GM12878 (cell line): ENCODE data around the gene LGI4. TPM values are rescaled to one million over a fixed set of nuclear protein-coding genes. Genes with fewer than 3 reads are reported as not detected.

Source experiments
- ATAC-seq: fragments of 200-7000 bp; cut with Tn5 transposase; 3 replicates; pipeline ENCODE4 v1.9.1; 2020; ENCODE audit warnings: mild to moderate bottlenecking, moderate library complexity
- BruUV-seq: library from RNA; stranded (reverse); fragments of 400-500 nt; replicated peaks from 2 replicates; lab custom pipeline; 2021; lab: Mats Ljungman, UMichigan
- CTCF ChIA-PET: fragments of 300-600 bp; sonication (Branson Sonifier 250); formaldehyde crosslinking; extraction: SDS; loops from one replicate; lab custom pipeline; 2021; ENCODE audit warnings: inconsistent platforms; lab: Yijun Ruan, JAX
- POLR2A ChIA-PET: fragments of 350-600 bp; formaldehyde crosslinking; extraction: SDS; loops from one replicate; lab custom pipeline; 2021; ENCODE audit warnings: inconsistent platforms; lab: Charles Lee
- RAD21 ChIA-PET: fragments of 300-600 bp; sonication (Branson Sonifier 250); formaldehyde crosslinking; loops from one replicate; lab custom pipeline; 2023; ENCODE audit warnings: antibody characterized with exemption; ENCODE audit not compliant: unreplicated experiment; lab: Charles Lee
- SMC1A ChIA-PET: fragments of 300-600 bp; sonication (Branson Sonifier 250); formaldehyde crosslinking; loops from one replicate; lab custom pipeline; 2023; ENCODE audit not compliant: unreplicated experiment, uncharacterized antibody; lab: Charles Lee
- DNase-seq: peaks from one replicate; pipeline ENCODE4 v3.0.0-alpha.2; 2011; ENCODE audit warnings: low read depth, low spot score
- FAIRE-seq: peaks from 3 replicates; lab custom pipeline; 2011; peaks lifted over from hg19 to GRCh38; lab: Jason Lieb, UNC
- H2AFZ ChIP-seq: 2 replicates; pipeline ENCODE4 v1.6.0; 2011; ENCODE audit warnings: low read depth, low read length, control low read depth; ENCODE audit not compliant: control insufficient read depth
- H3K27ac ChIP-seq: 2 replicates; pipeline ENCODE4 v1.5.1; 2011; ENCODE audit warnings: control low read depth; ENCODE audit not compliant: control insufficient read depth, insufficient read depth
- H3K27me3 ChIP-seq, 2 experiments: replicated peaks in 1 of 2; 2 replicates each; pipeline versions ENCODE4 v1.6.0 to v1.6.1; 2011; ENCODE audit warnings: low read length in 1 of 2; ENCODE audit not compliant: control insufficient read depth in 2 of 2, insufficient read depth in 2 of 2
- H3K36me3 ChIP-seq, 2 experiments: 2 replicates each; pipeline ENCODE4 v1.5.1; 2011; ENCODE audit warnings: low read length in 1 of 2; ENCODE audit not compliant: control insufficient read depth in 2 of 2, insufficient read depth in 2 of 2
- H3K4me1 ChIP-seq: 2 replicates; pipeline ENCODE4 v1.6.1; 2011; ENCODE audit warnings: mild to moderate bottlenecking, low read length, moderate library complexity, mixed read lengths; ENCODE audit not compliant: control insufficient read depth, insufficient read depth
- H3K4me2 ChIP-seq: 2 replicates; pipeline ENCODE4 v1.6.0; 2011; ENCODE audit warnings: control low read depth; ENCODE audit not compliant: control insufficient read depth, insufficient read depth
- H3K4me3 ChIP-seq: fragments of 200-600 bp; sonication (generic); 2 replicates; pipeline ENCODE4 v1.5.1; 2016
- H3K79me2 ChIP-seq: 2 replicates; pipeline ENCODE4 v1.6.0; 2011; ENCODE audit warnings: low read length; ENCODE audit not compliant: control insufficient read depth, insufficient read depth
- H3K9ac ChIP-seq: 2 replicates; pipeline ENCODE4 v1.8.0; 2011; ENCODE audit warnings: low read length, control low read depth, mixed read lengths; ENCODE audit not compliant: control insufficient read depth, insufficient read depth
- H3K9me3 ChIP-seq: replicated peaks from 3 replicates; pipeline ENCODE4 v1.5.1; 2011; ENCODE audit warnings: mild to moderate bottlenecking, low read length; ENCODE audit not compliant: control insufficient read depth, insufficient read depth
- H4K20me1 ChIP-seq: 2 replicates; pipeline ENCODE4 v1.6.0; 2011; ENCODE audit not compliant: control insufficient read depth, insufficient read depth
- CHD1 ChIP-seq: IDR thresholded peaks from 2 replicates; pipeline ENCODE4 v1.6.1; 2012; ENCODE audit warnings: low read depth, low read length, improper control_type of control experiment
- CHD2 ChIP-seq: IDR thresholded peaks from 2 replicates; pipeline ENCODE4 v1.6.1; 2011; ENCODE audit warnings: low read depth, low read length, improper control_type of control experiment, borderline replicate concordance
- JUNB ChIP-seq: IDR thresholded peaks from 2 replicates; pipeline ENCODE4 v1.6.1; 2016; ENCODE audit warnings: antibody characterized with exemption, mild to moderate bottlenecking
- LARP7 ChIP-seq: fragments of 450-650 bp; IDR thresholded peaks from 2 replicates; pipeline ENCODE4 v1.6.1; 2017; ENCODE audit warnings: mild to moderate bottlenecking
- MEF2B ChIP-seq: fragments of 450-650 bp; IDR thresholded peaks from 2 replicates; pipeline ENCODE4 v1.6.1; 2018; ENCODE audit warnings: mild to moderate bottlenecking, moderate library complexity; ENCODE audit not compliant: partially characterized antibody, poor library complexity, severe bottlenecking
- NFXL1 ChIP-seq: fragments of 450-650 bp; IDR thresholded peaks from 2 replicates; pipeline ENCODE4 v1.6.1; 2017; ENCODE audit warnings: antibody characterized with exemption, mild to moderate bottlenecking, borderline replicate concordance
- PAX5 ChIP-seq: IDR thresholded peaks from 2 replicates; pipeline ENCODE4 v1.6.1; 2011; ENCODE audit warnings: low read depth, low read length, borderline replicate concordance
- RAD21 ChIP-seq: IDR thresholded peaks from 2 replicates; pipeline ENCODE4 v1.6.1; 2011; ENCODE audit warnings: mild to moderate bottlenecking, low read depth, low read length, moderate library complexity; ENCODE audit not compliant: insufficient read depth
- RFX5 ChIP-seq: IDR thresholded peaks from 2 replicates; pipeline ENCODE4 v1.6.1; 2011; ENCODE audit warnings: low read depth, low read length, improper control_type of control experiment
- SMC3 ChIP-seq: IDR thresholded peaks from 2 replicates; pipeline ENCODE4 v1.6.1; 2011; ENCODE audit warnings: low read length, improper control_type of control experiment, borderline replicate concordance
- TCF7 ChIP-seq: IDR thresholded peaks from 2 replicates; pipeline ENCODE4 v1.6.1; 2014; ENCODE audit warnings: antibody characterized with exemption, borderline replicate concordance
- USF1 ChIP-seq: IDR thresholded peaks from 2 replicates; pipeline ENCODE4 v1.6.1; 2011; ENCODE audit warnings: borderline replicate concordance, low read depth, mild to moderate bottlenecking, moderate library complexity, mixed read lengths, low read length; ENCODE audit not compliant: insufficient read depth; ENCODE audit errors: extremely low read length
- ZNF384 ChIP-seq: IDR thresholded peaks from 2 replicates; pipeline ENCODE4 v1.6.1; 2012; ENCODE audit warnings: low read depth, mild to moderate bottlenecking, low read length, improper control_type of control experiment, borderline replicate concordance
- ZNF622 ChIP-seq: fragments of 450-650 bp; IDR thresholded peaks from 2 replicates; pipeline ENCODE4 v1.6.1; 2017; ENCODE audit warnings: mild to moderate bottlenecking, inconsistent platforms
- WGBS: methylation state at CpG from one replicate; pipeline ENCODE4 v1.1.6; 2016; ENCODE audit warnings: low lambda C conversion rate; ENCODE audit not compliant: insufficient replicate concordance, insufficient coverage; ENCODE audit errors: missing lambda C conversion rate; 5-methylcytosine and 5-hydroxymethylcytosine counted together
- in situ Hi-C: fragments of 300-500 bp; cut with MboI; formaldehyde crosslinking; loops from 9 replicates; pipeline ENCODE4 v1.14.3; 2018; ENCODE audit warnings: mixed read lengths
- intact Hi-C: fragments of 100-400 bp; cut with micrococcal nuclease; formaldehyde crosslinking; loops from one replicate; pipeline ENCODE4 v1.14.2; 2022; ENCODE audit not compliant: unreplicated experiment
- polyA plus RNA-seq, 11 experiments: library from polyadenylated mRNA; depleted of rRNA in 4 of 11; unstranded in 6 of 11; stranded (reverse) in 5 of 11; fragments of >200 nt; fragmentation: Nextera tagmentation in 4 of 11; fragmentation: Illumina TruSeq in 1 of 11; extraction: Ambion mirVana in 4 of 11; extraction: Trizol in 1 of 11; gene quantifications; 1 replicate in 1 of 11; 2 replicates in 10 of 11; pipeline versions ENCODE4 v1.2.1 to v1.2.3, GENCODE V29; 2011 to 2016; ENCODE audit warnings: inconsistent platforms in 2 of 11, missing spikeins in 2 of 11, low read depth in 1 of 11
- total RNA-seq, 4 experiments: library from RNA; depleted of rRNA in 3 of 4; stranded (reverse); fragments of >200 nt in 3 of 4; fragmentation: Illumina TruSeq in 1 of 4; extraction: Trizol in 1 of 4; gene quantifications; 2 replicates each; pipeline versions ENCODE4 v1.2.1 to v1.2.3, GENCODE V29; 2013 to 2021
- TF ChIP-seq, protein P1 (sequence below): IDR thresholded peaks from 2 replicates; pipeline ENCODE4 v1.6.1; 2012; ENCODE audit warnings: low read length, inconsistent platforms
- TF ChIP-seq, protein P2 (sequence below): IDR thresholded peaks from 2 replicates; pipeline ENCODE4 v1.6.1; 2011; ENCODE audit warnings: borderline replicate concordance, low read depth, mild to moderate bottlenecking, moderate library complexity, low read length; ENCODE audit not compliant: insufficient read depth, poor library complexity, severe bottlenecking

Gene LGI4
- total and polyA plus RNA-seq, 10 of the 15 experiments (the other 5 are each of a cell fraction or from before 2014, with no cell fraction given) = 0.11 TPM; not detected in 9

- ChIA-PET SMC1A (no interaction called here), RAD21 (interaction anchor here (2.6 kb wide), 1 partner anchor 13 kb away, joined by 6 read pairs; no protein-coding TSS in a partner anchor), POLR2A (no interaction called here), CTCF (interaction anchor here (0.9 kb wide), 1 partner anchor 13 kb away, joined by 3 read pairs; no protein-coding TSS in a partner anchor)
- Histone ChIP-seq H3K9ac (no peak overlapping the region), H3K4me3 (no peak overlapping the region), H3K79me2 (no peaks in the 10 kb centered on the region), H3K4me2 (no peak overlapping the region), H2AFZ (no peak overlapping the region), H4K20me1 (no peaks in the 10 kb centered on the region), H3K27me3 (peaks cover 0 to 1% of the 10 kb centered on the region in 2 experiments; a peak in 1 of 4 replicates), H3K36me3 (no peaks in the 10 kb centered on the region), H3K9me3 (no peaks in the 10 kb centered on the region), H3K27ac (no peak overlapping the region), H3K4me1 (peaks cover 3% of the 10 kb centered on the region; the same call in 1 of the 2 replicates)
- no peak for DNase-seq
- ATAC-seq = no peak
- 36% methylated on average over 13 of the region's 14 CpGs for WGBS
- no peak for FAIRE-seq
- in situ Hi-C loops = no loop called here
- intact Hi-C loops = no loop called here
- no TSS peak for BruUV-seq
- no peak for TF ChIP-seq RAD21
- no peak for TF ChIP-seq MEF2B
- no peak for TF ChIP-seq ZNF622
- TF ChIP-seq RFX5 = no peak
- no peak for TF ChIP-seq CHD1
- no peak for TF ChIP-seq USF1
- TF ChIP-seq, protein P1, sequence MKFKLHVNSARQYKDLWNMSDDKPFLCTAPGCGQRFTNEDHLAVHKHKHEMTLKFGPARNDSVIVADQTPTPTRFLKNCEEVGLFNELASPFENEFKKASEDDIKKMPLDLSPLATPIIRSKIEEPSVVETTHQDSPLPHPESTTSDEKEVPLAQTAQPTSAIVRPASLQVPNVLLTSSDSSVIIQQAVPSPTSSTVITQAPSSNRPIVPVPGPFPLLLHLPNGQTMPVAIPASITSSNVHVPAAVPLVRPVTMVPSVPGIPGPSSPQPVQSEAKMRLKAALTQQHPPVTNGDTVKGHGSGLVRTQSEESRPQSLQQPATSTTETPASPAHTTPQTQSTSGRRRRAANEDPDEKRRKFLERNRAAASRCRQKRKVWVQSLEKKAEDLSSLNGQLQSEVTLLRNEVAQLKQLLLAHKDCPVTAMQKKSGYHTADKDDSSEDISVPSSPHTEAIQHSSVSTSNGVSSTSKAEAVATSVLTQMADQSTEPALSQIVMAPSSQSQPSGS = no peak
- no peak for TF ChIP-seq SMC3
- TF ChIP-seq TCF7 = no peak
- TF ChIP-seq, protein P2, sequence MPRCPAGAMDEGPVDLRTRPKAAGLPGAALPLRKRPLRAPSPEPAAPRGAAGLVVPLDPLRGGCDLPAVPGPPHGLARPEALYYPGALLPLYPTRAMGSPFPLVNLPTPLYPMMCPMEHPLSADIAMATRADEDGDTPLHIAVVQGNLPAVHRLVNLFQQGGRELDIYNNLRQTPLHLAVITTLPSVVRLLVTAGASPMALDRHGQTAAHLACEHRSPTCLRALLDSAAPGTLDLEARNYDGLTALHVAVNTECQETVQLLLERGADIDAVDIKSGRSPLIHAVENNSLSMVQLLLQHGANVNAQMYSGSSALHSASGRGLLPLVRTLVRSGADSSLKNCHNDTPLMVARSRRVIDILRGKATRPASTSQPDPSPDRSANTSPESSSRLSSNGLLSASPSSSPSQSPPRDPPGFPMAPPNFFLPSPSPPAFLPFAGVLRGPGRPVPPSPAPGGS = no peak
- TF ChIP-seq ZNF384 = no peak
- TF ChIP-seq LARP7 = no peak
- no peak for TF ChIP-seq CHD2
- TF ChIP-seq NFXL1 = no peak
- TF ChIP-seq PAX5 = no peak
- TF ChIP-seq JUNB = no peak
Measured at GRCh38 chr19:35079826-35080225, 55.0 kb downstream of the LGI4 start.
